CD4-positive, alpha-beta T cell treated with Interferon alpha-2 for 1 hour (primary cell): Measurements from ENCODE around the gene TSTD2.

Experiments
- DNase-seq, 2 donors: peaks; one replicate each; pipeline ENCODE4 v3.0.0-alpha.2; 2020 to 2022

TSTD2 gene

GRCh38 chr9:97632985-97633858 is at the start of gene TSTD2, which contains the start of gene NCBP1:
TSTD2 (minus strand) TSS chr9:97633368; CDS start chr9:97627562, 5,806 bp downstream.
NCBP1 (plus strand) TSS chr9:97633821; CDS start chr9:97633882, 61 bp downstream.
- DNase-seq, result peak; percentile 96 to 98

GRCh38 chr9:97682242-97682641 is 49.1 kb upstream of the TSTD2 start:
- no peak for DNase-seq

- no peak for DNase-seq
These were observed 42.5 kb upstream of the TSTD2 start for GRCh38 chr9:97675655-97676054.

GRCh38 chr9:97673922-97674321 is 40.8 kb upstream of the TSTD2 start:
- no peak for DNase-seq

- DNase-seq, result no peak
These were observed 39.2 kb upstream of the TSTD2 start for GRCh38 chr9:97672403-97672802.

GRCh38 chr9:97670586-97670985 is 37.4 kb upstream of the TSTD2 start:
- no peak for DNase-seq

GRCh38 chr9:97668485-97668884 is 35.3 kb upstream of the TSTD2 start:
- DNase-seq, result no peak

- DNase-seq, result no peak
These were observed 33.9 kb upstream of the TSTD2 start for GRCh38 chr9:97666907-97667686.

- no peak for DNase-seq
These were observed 32.6 kb upstream of the TSTD2 start for GRCh38 chr9:97665742-97666141.

- DNase-seq, result no peak
These were observed 27.7 kb upstream of the TSTD2 start for GRCh38 chr9:97660847-97661246.

GRCh38 chr9:97660340-97660739 is 27.2 kb upstream of the TSTD2 start:
- DNase-seq, result no peak

GRCh38 chr9:97659771-97660170 is 26.6 kb upstream of the TSTD2 start:
- no peak for DNase-seq

- no peak for DNase-seq
These were observed 25.5 kb upstream of the TSTD2 start for GRCh38 chr9:97658707-97659106.

- no peak for DNase-seq
These were observed 18.5 kb upstream of the TSTD2 start for GRCh38 chr9:97651646-97652045.

- no peak for DNase-seq
These were observed 14.8 kb upstream of the TSTD2 start for GRCh38 chr9:97647996-97648395.

GRCh38 chr9:97645720-97646119 is 12.6 kb upstream of the TSTD2 start:
- DNase-seq, result no peak

GRCh38 chr9:97640325-97640724 is 7.2 kb upstream of the TSTD2 start:
- no peak for DNase-seq

- peak in 1 of 2 donors; percentile 9 for DNase-seq
These were observed 5.5 kb upstream of the TSTD2 start for GRCh38 chr9:97638666-97639065.

- DNase-seq, result no peak
These were observed 3.7 kb upstream of the TSTD2 start for GRCh38 chr9:97636903-97637302.

GRCh38 chr9:97635026-97635425 is 1.9 kb upstream of the TSTD2 start:
- no peak for DNase-seq

- DNase-seq, result peak in 1 of 2 donors; percentile 33
These were observed 807 bp upstream of the TSTD2 start for GRCh38 chr9:97633859-97634490.

- DNase-seq, result no peak
These were observed 752 bp downstream of the TSTD2 start for GRCh38 chr9:97632248-97632984.

GRCh38 chr9:97630591-97630990 is 2.6 kb downstream of the TSTD2 start:
- no peak for DNase-seq
